Skeletal muscle tissue (tissue), 4 donors: ENCODE results near the gene FRMD5. TPM values are rescaled to one million over a fixed set of nuclear protein-coding genes. Genes with fewer than 3 reads are reported as not detected.
A peak's percentile ranks its signal among the peaks of the same experiment; 100 is the strongest.

Source experiments
- H3K27ac ChIP-seq: one replicate; pipeline ENCODE4 v1.7.0; 2013; ENCODE audit warnings: mild to moderate bottlenecking, low read depth, low read length, inconsistent platforms
- H3K27me3 ChIP-seq, 3 donors: one replicate each; pipeline ENCODE4 v1.7.0; 2013; ENCODE audit warnings: low read length in 3 of 3; ENCODE audit not compliant: control insufficient read depth in 3 of 3, insufficient read depth in 3 of 3
- H3K36me3 ChIP-seq, 3 donors: one replicate each; pipeline ENCODE4 v1.7.0; 2013; ENCODE audit warnings: low read length in 3 of 3; ENCODE audit not compliant: control insufficient read depth in 3 of 3, insufficient read depth in 3 of 3
- H3K4me1 ChIP-seq, 3 donors: one replicate each; pipeline ENCODE4 v1.7.0; 2013; ENCODE audit warnings: low read length in 3 of 3, mild to moderate bottlenecking in 3 of 3; ENCODE audit not compliant: control insufficient read depth in 3 of 3, insufficient read depth in 3 of 3
- H3K4me3 ChIP-seq, 3 donors: one replicate each; pipeline ENCODE4 v1.7.0; 2013; ENCODE audit warnings: low read length in 3 of 3
- H3K9ac ChIP-seq, 3 donors: one replicate each; pipeline ENCODE4 v1.7.0; 2013; ENCODE audit warnings: low read length in 3 of 3, mild to moderate bottlenecking in 3 of 3, moderate library complexity in 2 of 3, low read depth in 1 of 3
- H3K9me3 ChIP-seq, 3 donors: one replicate each; pipeline ENCODE4 v1.7.0; 2013; ENCODE audit warnings: low read length in 3 of 3; ENCODE audit not compliant: control insufficient read depth in 3 of 3
- total RNA-seq: library from RNA; depleted of rRNA; stranded (reverse); fragments of >200 nt; gene quantifications from one replicate; pipeline ENCODE4 v1.2.3, GENCODE V29; 2014
- donor health status: Osteomylitis.

Gene FRMD5
- total RNA-seq, 1 donor from 2014 or later, result 3.7 TPM

DNA sequence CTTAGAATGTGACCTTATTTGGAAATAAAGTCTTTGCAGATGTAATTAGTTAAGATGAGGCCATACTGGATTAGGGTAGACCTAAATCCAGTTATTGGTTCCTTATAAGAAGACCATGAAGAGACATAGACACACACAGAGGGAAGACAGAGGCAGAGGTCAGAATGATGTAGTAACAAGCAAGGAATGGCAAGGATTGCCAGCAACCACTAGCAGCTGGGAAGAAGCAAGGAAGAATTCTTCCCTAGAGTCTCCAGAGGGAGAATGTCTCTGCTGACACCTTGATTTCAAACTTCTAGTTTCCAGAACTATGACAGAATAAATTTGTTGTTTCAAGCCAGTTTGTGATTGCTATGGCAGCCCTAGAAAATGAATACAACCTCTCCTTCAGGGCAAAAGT, 251.6 kb downstream of the FRMD5 start:
- Histone ChIP-seq H3K27me3 (peaks cover 0 to 2% (median 0%) of the 10 kb centered on the region in 3 donors), H3K36me3 (no peaks in the 10 kb centered on the region), H3K9me3 (no peaks in the 10 kb centered on the region), H3K4me3 (no peak overlapping the region), H3K27ac (no peak overlapping the region), H3K4me1 (no peaks in the 10 kb centered on the region), H3K9ac (no peak overlapping the region)

DNA sequence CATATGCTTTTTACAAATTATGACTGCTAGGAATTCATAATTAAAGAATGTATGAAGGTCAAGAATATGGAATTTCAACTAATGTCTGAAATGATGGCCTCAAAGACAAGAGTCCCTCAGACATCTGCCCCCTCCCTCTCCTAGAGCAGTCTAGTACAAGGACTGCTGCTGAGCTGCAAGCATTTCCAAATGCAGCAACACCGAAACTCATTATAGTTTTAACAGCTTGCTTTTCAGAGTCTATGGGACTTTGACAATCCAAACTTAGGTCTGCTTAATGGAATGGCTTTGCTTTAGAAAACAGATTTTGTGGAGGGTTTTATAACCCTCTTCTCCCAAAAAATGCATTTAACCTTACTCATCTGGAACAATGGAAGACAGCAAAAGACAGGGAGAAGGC, 252.9 kb downstream of the FRMD5 start:
- Histone ChIP-seq H3K9ac (no peak overlapping the region), H3K27me3 (peaks cover 0 to 2% (median 0%) of the 10 kb centered on the region in 3 donors), H3K9me3 (no peaks in the 10 kb centered on the region), H3K4me3 (no peak overlapping the region), H3K4me1 (no peaks in the 10 kb centered on the region), H3K27ac (no peak overlapping the region), H3K36me3 (no peaks in the 10 kb centered on the region)

DNA sequence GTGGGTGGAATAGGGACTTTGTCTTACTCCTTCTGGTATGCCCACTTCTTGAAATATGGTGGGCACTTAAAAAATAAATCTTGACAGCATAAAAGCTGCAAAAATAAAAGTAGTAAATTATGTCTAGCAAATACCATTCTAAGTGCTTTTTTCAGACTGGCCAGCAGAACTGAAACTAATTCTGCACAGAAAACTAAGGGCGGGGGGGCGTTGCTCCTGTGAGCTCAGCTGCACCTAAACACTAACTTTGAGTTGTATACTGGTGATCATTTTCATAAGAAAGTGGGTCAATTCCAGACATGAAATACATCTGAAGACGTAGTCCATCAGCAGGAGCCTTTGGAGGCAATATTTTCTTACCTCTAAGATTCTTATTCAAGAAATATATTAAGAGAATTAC, 253.5 kb downstream of the FRMD5 start:
- no peaks in the 10 kb centered on the region for H3K9me3 ChIP-seq

DNA sequence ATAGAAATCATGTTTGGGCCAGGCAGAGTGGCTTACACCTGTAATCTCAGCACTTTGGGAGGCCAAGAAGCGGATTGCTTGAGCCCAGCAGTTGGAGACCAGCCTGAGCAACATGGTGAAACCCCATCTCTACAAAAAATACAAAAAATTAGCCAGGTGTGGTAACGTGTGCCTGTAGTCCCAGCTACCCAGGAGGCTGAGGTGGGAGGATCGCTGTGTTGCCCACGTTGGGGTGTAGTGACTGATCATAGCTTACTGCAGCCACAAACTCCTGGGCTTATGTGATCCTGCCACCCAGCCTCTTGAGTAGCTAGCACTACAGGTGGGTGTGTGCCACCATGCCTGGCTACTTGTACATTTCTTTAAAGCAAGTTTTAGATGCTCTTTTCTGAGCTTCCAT, 254.0 kb downstream of the FRMD5 start:
- no peaks in the 10 kb centered on the region for H3K4me1 ChIP-seq
- H3K36me3 ChIP-seq, result no peaks in the 10 kb centered on the region
- H3K27me3 ChIP-seq, result peaks cover 0 to 2% (median 0%) of the 10 kb centered on the region in 3 donors
- no peak overlapping the region for H3K4me3 ChIP-seq
- no peak overlapping the region for H3K27ac ChIP-seq
- H3K9ac ChIP-seq, result no peak overlapping the region
- H3K9me3 ChIP-seq, result no peaks in the 10 kb centered on the region

More for the DNA sequence above, 253.5 kb downstream of the FRMD5 start:
- Histone ChIP-seq H3K4me3 (no peak overlapping the region), H3K36me3 (no peaks in the 10 kb centered on the region), H3K27ac (no peak overlapping the region), H3K4me1 (no peaks in the 10 kb centered on the region), H3K9ac (no peak overlapping the region), H3K27me3 (peaks cover 0 to 2% (median 0%) of the 10 kb centered on the region in 3 donors)

DNA sequence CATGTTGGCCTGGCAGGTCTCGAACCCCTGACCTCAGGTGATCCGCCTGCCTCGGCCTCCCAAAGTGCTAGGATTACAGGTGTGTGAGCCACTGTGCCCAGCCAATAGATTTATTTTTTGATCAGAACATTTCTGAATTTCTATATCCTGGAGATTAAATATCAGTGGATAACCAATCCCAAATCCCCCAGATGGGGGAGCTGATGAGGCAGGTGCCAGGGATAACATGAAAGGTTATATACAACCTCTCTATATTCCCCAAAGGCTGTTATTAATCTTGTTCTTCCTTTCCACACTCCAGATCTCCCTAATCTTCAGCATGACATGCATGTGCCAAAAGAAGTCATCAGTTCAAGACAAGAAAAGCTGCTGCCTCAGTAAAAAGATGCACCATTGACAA, 256.0 kb downstream of the FRMD5 start:
- Histone ChIP-seq H3K9ac (no peak overlapping the region), H3K27ac (no peak overlapping the region), H3K4me1 (no peaks in the 10 kb centered on the region), H3K36me3 (no peaks in the 10 kb centered on the region), H3K4me3 (no peak overlapping the region), H3K9me3 (no peaks in the 10 kb centered on the region), H3K27me3 (peaks cover 0 to under 1% (median 0%) of the 10 kb centered on the region in 3 donors)

DNA sequence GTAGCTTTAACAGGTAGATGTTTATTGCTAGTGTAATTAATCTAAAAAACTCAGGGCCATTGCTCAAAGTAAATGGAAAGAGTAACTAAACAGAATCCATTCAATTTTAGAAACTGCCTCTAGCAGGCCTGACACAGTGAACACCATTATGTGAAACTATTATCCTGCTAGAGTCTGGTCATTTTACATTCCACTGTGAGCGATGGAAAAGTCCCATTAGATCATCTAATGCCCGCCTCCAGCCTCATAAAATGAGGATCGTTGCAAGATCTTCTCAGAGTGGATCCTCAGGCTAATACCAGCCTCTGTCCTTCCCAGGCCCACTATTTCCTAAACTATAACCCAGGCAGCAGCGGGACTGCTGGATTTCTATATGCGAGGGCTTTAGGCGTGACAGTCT, 260.6 kb downstream of the FRMD5 start:
- Histone ChIP-seq H3K9ac (no peak overlapping the region), H3K4me1 (peaks cover 0 to 11% (median 0%) of the 10 kb centered on the region in 3 donors), H3K9me3 (no peaks in the 10 kb centered on the region), H3K27ac (no peak overlapping the region), H3K4me3 (no peak overlapping the region), H3K36me3 (no peaks in the 10 kb centered on the region), H3K27me3 (peaks cover 0 to 6% (median 0%) of the 10 kb centered on the region in 3 donors)

DNA sequence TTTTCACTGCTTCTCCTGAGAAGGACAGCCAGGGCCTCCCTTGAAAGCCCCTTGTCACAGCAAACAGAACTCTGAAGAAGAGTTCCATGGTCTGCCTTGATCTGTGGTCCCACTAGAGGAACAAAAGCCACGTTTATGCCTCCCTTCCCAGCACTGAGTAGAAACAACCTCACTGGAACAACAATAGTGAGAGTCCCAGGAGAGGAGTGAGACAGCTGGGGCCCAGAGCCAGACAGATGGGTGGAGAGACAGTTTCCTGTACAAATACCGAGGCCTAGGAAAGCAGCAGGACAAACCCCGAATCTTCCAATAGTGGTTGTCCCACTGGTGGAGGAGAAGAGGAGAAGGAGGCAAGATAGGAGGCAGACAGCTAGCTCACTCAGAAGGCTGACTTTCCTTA, 262.2 kb downstream of the FRMD5 start:
- peaks cover 0 to 6% (median 0%) of the 10 kb centered on the region in 3 donors for H3K27me3 ChIP-seq
- H3K27ac ChIP-seq, result peak overlapping the region; percentile 19
- no peaks in the 10 kb centered on the region for H3K9me3 ChIP-seq
- peaks cover 0 to 11% (median 0%) of the 10 kb centered on the region in 3 donors for H3K4me1 ChIP-seq
- H3K4me3 ChIP-seq, result no peak overlapping the region
- no peaks in the 10 kb centered on the region for H3K36me3 ChIP-seq
- H3K9ac ChIP-seq, result no peak overlapping the region

DNA sequence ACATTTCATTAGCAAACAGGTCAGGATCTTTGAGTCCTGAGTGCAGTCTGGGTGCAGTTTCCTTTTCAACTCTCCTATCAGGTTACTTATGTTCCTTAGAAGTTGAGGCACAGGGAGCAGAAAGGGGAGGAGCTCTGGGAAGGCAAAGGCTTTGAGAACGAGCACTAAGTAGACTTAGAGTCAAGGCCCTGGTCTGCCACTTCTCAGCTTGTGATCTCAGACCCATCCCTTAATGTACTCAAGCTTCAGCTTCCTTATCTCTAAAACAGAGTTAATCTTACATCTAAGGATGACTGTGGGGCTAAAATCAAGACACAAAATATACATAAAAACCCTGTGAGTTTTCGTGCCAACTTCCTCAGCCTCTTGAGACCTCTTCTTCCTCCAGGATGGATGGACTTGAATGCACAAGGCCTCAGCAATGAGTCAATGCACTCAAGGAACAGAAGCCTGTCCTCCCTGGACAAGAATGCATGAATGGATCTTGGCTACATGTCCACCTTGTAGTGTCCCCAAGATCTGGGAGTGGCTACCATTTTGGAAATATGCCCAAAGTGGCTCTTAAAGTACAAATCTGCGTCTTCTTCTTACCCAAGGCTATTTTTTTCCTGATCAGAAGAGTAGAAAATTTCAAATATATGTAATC, 263.2 kb downstream of the FRMD5 start:
- Histone ChIP-seq H3K4me1 (peaks cover 0 to 11% (median 0%) of the 10 kb centered on the region in 3 donors), H3K9me3 (no peaks in the 10 kb centered on the region), H3K4me3 (no peak overlapping the region), H3K27ac (peak overlapping the region; percentile 10), H3K36me3 (no peaks in the 10 kb centered on the region), H3K27me3 (peaks cover 0 to 6% (median 0%) of the 10 kb centered on the region in 3 donors), H3K9ac (no peak overlapping the region)

DNA sequence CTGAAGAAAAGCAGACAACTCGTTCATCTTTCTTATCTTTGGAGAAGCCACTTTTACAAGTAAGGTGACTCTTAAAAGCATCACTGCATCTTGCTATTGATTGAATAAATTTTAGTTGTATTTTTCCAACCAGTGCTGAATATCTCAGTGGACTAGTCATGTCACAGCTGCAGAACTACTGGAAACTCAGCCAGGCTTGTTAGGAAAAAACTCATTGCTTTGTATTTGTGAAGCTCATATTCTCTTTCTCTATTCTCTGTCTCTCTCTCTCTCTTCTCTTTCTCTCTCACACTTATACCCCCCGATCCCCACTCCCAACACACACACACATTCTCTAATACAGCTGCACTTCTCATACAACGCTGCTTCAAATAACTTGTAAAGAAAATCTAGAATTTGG, 264.0 kb downstream of the FRMD5 start:
- Histone ChIP-seq H3K4me3 (no peak overlapping the region), H3K4me1 (peaks cover 0 to 11% (median 0%) of the 10 kb centered on the region in 3 donors), H3K9me3 (no peaks in the 10 kb centered on the region), H3K27me3 (peaks cover 0 to 6% (median 0%) of the 10 kb centered on the region in 3 donors), H3K9ac (no peak overlapping the region), H3K36me3 (no peaks in the 10 kb centered on the region), H3K27ac (no peak overlapping the region)

DNA sequence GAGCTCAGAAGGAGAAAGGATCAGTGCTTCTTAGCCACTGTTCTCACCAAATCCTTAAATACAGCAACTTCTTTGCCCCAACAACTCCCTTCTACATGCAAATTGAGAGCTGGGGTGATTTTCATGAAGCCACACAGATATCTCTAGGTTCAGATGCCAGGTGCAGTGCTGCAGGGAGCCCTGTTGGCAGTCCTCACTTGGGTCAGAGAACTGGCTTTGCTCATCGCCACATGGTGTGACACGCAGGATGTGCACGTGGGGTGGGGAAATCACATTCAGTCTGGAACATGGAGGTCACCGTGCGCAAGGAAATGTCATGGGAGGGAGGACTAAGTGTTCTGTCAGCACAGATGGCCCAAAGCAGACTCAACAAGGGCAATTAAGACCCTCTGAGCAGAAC, 264.5 kb downstream of the FRMD5 start:
- H3K36me3 ChIP-seq, result no peaks in the 10 kb centered on the region
- peaks cover 0 to 6% (median 0%) of the 10 kb centered on the region in 3 donors for H3K27me3 ChIP-seq
- no peaks in the 10 kb centered on the region for H3K9me3 ChIP-seq
- peaks cover 0 to 11% (median 0%) of the 10 kb centered on the region in 3 donors for H3K4me1 ChIP-seq
- no peak overlapping the region for H3K9ac ChIP-seq
- no peak overlapping the region for H3K4me3 ChIP-seq
- no peak overlapping the region for H3K27ac ChIP-seq
